Omental fat pad (tissue), 4 donors: ENCODE data around the gene ACAA2. TPM values are rescaled to one million over a fixed set of nuclear protein-coding genes. Genes with fewer than 3 reads are reported as not detected.
A peak's percentile ranks its signal among the peaks of the same experiment; 100 is the strongest.

ENCODE experiments used
- ATAC-seq: fragments of 150-250 bp; one replicate; pipeline ENCODE4 v1.9.1; 2016; ENCODE audit warnings: mild to moderate bottlenecking, moderate library complexity; ENCODE audit not compliant: low FRiP score
- DNase-seq: peaks from one replicate; pipeline ENCODE4 v3.0.0-alpha.2; 2019; ENCODE audit warnings: low spot score
- total RNA-seq, 4 donors: library from RNA; depleted of rRNA; stranded (reverse); fragments of >200 nt; gene quantifications; one replicate each; pipeline ENCODE4 v1.1.0, GENCODE V29; 2016
- TF ChIP-seq, protein P1 (sequence below), 3 donors: fragments of 450-650 bp; IDR thresholded peaks; one replicate each; pipeline ENCODE4 v1.5.1; 2016 to 2017; ENCODE audit warnings: antibody characterized with exemption in 3 of 3, mild to moderate bottlenecking in 3 of 3, moderate library complexity in 2 of 3

The ACAA2 gene
- total RNA-seq, 4 donors from 2014 or later = 86.4 to 167 (median 112) TPM

DNA sequence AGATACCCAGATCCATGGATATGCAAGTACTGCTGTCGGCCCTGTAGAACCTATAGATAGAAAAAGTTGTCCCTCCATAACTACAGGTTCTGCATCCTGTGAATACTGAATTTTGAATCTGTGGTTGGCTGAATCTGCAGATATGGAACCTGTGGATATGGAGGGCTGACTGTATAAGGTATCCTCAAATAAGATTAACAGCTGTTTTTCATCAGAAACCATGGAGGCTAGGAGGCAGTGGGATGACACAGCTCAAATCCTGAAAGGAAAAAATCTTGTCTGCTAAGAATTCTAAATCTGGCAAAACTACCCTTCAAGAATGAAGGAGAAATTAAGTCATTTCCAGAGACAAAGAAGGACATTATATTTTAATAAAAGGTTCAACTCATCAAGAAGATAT, 14.7 kb upstream of the ACAA2 start:
- ATAC-seq (no peak), DNase-seq (no peak)
- TF ChIP-seq, protein P1, sequence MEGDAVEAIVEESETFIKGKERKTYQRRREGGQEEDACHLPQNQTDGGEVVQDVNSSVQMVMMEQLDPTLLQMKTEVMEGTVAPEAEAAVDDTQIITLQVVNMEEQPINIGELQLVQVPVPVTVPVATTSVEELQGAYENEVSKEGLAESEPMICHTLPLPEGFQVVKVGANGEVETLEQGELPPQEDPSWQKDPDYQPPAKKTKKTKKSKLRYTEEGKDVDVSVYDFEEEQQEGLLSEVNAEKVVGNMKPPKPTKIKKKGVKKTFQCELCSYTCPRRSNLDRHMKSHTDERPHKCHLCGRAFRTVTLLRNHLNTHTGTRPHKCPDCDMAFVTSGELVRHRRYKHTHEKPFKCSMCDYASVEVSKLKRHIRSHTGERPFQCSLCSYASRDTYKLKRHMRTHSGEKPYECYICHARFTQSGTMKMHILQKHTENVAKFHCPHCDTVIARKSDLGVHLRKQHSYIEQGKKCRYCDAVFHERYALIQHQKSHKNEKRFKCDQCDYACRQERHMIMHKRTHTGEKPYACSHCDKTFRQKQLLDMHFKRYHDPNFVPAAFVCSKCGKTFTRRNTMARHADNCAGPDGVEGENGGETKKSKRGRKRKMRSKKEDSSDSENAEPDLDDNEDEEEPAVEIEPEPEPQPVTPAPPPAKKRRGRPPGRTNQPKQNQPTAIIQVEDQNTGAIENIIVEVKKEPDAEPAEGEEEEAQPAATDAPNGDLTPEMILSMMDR (IDR thresholded peaks at IDR 0.05) = no peak

DNA sequence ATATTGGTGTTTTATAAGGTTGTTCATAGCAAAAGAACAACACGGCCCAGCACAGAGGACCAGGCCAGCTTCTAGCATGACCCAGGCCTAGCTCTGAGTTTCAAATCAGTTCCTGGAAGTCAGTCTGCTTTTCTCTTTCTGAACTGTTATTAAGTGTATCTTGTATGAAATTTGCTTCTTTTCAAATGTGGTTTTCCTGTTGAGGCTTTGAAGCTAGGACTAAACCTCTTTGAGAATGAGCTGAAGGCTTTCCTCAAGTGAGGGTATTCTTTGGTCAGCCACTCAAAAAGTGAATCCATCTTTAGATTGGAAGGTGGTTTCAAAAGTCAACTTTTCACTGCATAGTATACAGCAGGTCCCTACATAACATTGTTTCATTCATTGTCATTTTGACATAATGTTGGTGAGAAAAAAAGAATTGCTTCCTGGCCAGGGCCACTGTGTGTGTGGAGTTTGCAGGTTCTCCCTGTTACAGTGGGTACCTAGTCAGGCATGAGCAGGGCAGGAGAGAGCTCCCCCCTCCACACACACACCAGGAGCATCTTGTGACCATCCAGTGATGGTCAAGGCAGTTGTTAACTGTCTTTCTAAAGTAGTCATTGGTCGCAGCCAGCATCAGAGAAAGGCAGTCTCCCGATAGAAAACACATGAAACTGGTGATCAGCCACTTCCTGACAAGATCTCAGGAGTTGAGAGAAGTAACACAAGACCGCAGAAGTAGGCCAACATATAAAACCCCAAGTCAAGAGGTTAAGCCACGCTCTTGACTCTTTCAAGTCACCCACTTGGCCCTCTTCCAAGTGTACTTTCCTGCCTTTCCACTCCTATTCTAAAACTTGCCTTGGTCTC, 6.7 kb upstream of the ACAA2 start:
- ATAC-seq = no peak
- no peak for DNase-seq

DNA sequence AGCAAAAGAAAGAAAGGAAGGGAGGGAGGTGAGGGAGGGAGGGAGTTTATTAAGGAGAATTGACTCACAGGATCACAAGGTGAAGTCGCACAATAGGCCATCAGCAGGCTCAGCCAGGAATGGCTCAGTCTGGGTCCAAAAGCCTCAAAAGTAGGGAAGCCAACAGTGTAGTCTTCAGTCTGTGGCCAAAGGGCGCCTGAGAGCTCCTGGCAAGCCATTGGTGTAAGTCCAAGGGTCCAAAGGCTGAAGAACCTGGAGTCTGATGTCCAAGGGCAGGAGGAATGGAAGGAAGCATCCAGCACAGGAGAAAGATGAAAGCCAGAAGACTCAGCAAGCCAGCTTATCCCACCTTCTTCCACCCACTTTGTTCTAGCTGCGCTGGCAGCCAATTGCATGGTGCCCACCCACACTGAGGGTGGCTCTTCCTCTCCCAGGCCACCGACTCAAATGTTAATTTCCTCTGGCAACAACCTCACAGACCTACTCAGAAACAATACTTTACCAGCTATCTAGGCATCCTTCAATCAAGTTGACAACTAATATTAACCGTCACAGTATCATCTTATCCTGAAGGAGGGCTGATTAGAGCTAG, 5.8 kb upstream of the ACAA2 start:
- ATAC-seq = no peak
- DNase-seq = no peak
- TF ChIP-seq, protein P1 (IDR thresholded peaks at IDR 0.05) = no peak

More for the DNA sequence above, 6.7 kb upstream of the ACAA2 start:
- TF ChIP-seq, protein P1 (IDR thresholded peaks at IDR 0.05) = no peak

DNA sequence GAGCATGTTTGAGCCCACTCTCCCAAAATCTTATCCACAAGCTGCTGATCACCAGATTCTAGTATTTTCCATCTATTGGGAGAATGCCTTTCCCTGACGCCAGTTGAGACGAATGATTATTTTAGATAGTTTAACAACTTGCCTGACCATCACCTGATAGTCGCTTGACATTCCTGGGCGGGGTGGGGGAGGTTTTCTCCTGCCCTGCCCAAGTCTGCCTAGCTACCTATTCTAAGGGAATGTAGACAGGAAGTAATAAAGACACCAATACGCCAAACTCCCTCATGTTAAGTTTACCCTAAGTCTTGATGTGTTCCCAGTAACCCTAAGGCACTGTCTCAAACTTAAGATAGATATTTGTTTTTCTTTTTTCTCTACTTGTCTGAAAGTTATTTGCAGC, 4.6 kb upstream of the ACAA2 start:
- DNase-seq (no peak), ATAC-seq (no peak)
- TF ChIP-seq, protein P1 (IDR thresholded peaks at IDR 0.05) = no peak

DNA sequence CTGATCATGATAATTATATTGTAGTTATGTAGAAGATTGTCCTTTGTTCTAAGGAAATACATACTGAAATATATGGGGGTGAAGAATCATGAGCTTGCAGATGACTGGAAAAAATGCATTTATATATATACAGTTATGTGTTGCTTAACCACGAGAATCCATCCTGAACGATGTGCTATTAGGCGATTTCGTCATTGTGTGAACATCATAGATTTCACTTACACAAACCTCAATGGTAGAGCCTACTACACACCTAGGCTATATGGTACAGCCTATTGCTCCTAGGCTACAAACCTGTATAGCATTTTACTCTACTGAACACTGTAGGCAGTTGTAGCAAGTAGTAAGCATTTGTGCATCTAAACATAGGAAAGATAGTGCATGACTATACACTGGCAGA, 2.6 kb upstream of the ACAA2 start:
- ATAC-seq = no peak
- no peak for DNase-seq
- TF ChIP-seq, protein P1 (IDR thresholded peaks at IDR 0.05) = no peak

DNA sequence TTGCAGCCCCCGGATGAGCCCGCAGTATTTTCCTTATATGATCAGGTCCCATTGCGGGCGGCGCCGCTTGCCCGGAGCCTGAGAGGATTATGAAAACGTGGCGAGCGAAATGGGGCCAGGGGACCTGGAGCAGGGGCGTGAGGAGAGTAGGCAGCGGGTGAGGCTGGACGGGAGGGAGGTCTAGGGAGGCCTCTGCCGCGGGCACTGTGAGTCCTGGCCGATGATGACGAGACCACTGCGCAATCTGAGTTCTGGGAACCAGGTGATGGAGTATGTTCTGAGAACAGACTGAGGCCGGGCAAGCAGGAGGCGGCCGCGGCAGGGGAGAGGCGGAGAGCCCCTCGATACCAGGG, 790 bp upstream of the ACAA2 start:
- TF ChIP-seq, protein P1 (IDR thresholded peaks at IDR 0.05) = no peak
- ATAC-seq (peak; percentile 93), DNase-seq (peak; percentile 74)

DNA sequence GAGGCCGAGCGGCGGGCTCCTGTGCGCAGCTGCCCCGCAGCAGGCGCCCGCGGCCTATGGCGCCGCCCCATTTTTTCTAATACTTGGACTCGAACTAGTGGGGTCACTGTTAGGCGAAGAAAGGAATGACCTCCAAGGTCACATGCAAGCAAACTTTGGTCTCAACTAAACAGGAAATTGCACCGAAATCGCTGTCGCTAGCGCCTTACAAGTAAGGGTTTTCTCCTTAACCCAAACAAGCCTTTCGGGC, 339 bp downstream of the ACAA2 start:
- ATAC-seq = no peak
- TF ChIP-seq, protein P1 (IDR thresholded peaks at IDR 0.05) = no peak
- DNase-seq = no peak
